ENCODE results near the gene ZNF141. TPM values are rescaled to one million over a fixed set of nuclear protein-coding genes. Genes with fewer than 3 reads are reported as not detected.
"Not testable (repeated sequence)": the region's sequence is repeated elsewhere in the genome, so short reads cannot be mapped to it uniquely, and the experiment has no call there.

Gene ZNF141
- total RNA-seq, 1 donor from 2014 or later: 7.5 TPM

DNA sequence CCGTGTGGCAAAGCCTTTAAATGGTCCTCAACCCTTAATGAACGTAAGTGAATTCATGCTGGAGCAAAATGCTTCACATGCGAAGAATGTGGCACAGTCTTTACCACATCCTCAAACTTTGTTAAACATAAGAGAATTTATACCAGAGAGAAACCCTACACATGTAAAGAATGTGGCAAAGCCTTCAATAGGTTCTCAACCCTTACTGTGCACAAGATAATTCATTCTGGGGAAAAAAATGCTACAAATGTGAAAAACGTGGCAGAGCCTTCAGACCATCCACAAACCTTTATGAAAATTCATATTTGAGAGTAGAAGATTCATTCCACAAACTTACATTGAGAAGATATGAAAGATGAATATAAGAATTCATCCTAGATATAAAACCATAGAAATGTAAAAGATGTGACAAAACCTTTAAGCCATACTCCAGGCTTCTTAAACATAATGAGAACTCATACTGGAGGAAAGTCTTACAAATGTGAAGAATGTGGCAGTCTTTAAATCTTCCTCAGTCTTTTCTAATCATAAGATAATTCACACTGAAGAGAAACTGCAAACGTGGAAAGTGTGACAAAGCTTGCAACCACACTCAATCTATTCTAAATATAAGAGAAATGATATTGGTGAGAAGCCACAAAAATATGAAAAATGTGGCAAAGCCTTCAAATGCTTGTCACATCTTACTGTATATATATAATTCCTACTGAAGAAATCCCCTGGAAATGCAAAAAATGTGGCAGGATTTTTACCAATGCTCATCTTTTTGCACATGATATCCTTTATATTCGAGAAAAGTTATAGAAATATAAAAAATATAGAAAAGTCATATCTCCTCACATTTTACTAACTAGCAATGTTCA lies 36.9 kb downstream of the ZNF141 start:
- DNase-seq (ENCODE audit: missing footprints) (no peak), ATAC-seq (no peak)
- intact Hi-C loops (cut with DNase I): loop anchor here (5.0 kb wide), 1 partner anchor 73 kb away; no protein-coding TSS in a partner anchor

DNA sequence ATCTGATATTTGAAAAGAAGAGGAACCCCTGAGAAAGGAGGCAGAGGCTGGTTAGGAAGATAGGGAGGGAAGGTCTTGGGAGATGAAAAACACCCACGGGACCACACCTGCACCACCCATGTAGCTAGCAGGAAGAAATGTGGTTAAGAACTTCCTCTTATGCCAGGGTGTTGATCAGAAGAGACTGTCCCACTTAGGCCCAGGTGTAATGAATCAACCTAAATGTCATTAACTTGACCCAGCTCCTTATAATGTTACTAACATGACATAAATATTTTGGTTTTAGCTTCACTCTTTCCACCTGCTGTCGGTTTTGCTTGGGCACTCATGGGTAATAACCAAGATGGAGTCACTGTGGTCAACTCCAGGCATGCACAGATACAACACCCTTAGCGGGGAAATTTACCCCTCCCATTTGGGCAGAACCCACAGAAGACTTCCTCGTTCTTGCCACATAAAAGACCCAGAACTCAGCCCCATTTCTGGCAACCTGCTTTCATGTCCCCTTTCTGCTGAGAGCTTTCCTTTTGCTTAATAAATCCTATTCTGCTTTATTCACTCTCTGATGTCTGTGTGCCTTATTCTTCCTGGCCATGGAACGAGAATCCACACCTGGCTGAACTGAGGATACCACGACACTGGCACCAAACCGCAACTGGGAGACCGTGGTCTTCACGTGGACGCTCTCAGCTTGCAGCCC lies 46.8 kb downstream of the ZNF141 start:
- ATAC-seq (no peak), DNase-seq (ENCODE audit: missing footprints) (no peak)
- intact Hi-C loops (cut with DNase I): no loop called here

GRCh38 chr4:385934-386707 lies 48.5 kb downstream of the ZNF141 start:
- intact Hi-C loops (cut with DNase I): no loop called here
- no peak for DNase-seq (ENCODE audit: missing footprints)
- no peak for ATAC-seq

DNA sequence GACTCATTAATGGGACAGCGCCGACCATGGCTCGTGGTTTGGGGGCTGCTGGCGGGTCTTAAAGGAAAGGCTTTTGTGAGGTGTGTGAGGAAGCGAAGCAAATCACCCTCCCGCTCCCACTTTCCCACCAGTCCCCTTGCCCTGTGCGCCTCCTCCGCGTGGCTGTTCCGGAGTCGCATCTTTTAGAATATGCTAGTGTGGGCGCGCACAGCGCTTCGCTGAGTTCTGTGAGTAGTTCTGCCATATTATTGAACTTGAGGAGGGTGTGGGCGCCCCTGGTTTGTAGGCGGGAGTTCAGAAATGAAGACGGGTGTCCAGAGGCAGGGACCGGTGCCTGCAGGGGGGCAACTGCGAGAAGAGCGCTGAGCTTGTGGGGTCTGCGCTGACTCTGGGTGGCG lies 49.1 kb downstream of the ZNF141 start:
- ATAC-seq (no peak), DNase-seq (ENCODE audit: missing footprints) (no peak)
- intact Hi-C loops (cut with DNase I): no loop called here

- intact Hi-C loops (cut with DNase I): no loop called here
- ATAC-seq: no peak
These were observed 66.4 kb downstream of the ZNF141 start for GRCh38 chr4:404006-404405.

GRCh38 chr4:408321-408720 lies 70.7 kb downstream of the ZNF141 start:
- ATAC-seq; DNase-seq (ENCODE audit: missing footprints); intact Hi-C loops (cut with DNase I): not testable (repeated sequence)

More at GRCh38 chr4:404006-404405, 66.4 kb downstream of the ZNF141 start:
- no peak for DNase-seq (ENCODE audit: missing footprints)

GRCh38 chr4:422587-422986 lies 85.0 kb downstream of the ZNF141 start:
- ATAC-seq (no peak), DNase-seq (ENCODE audit: missing footprints) (no peak)
- intact Hi-C loops (cut with DNase I): no loop called here

Small RNAs within 50 kb of the gene (microRNA-seq; reads per million reads assigned to microRNA genes)
- not detected for gene MIR571

Other genes starting within 250 kb of the ZNF141 start
- gene ZNF718, start 213.3 kb upstream of the ZNF141 start, total RNA-seq: 6.3 TPM
- not detected for gene ZNF732, start 32.3 kb upstream of the ZNF141 start, total RNA-seq
- 13.1 TPM for gene ZNF721, start 161.3 kb downstream of the ZNF141 start, total RNA-seq
- gene PIGG, start 161.4 kb downstream of the ZNF141 start, total RNA-seq: 15.2 TPM
- gene TMEM271, start 238.5 kb downstream of the ZNF141 start, total RNA-seq: not detected

Measured in Right ventricle myocardium inferior (tissue), 1 donor.